Measurements from ENCODE around the gene SVEP1. TPM values are rescaled to one million over a fixed set of nuclear protein-coding genes. Genes with fewer than 3 reads are reported as not detected.
"Not testable (repeated sequence)": the region's sequence is repeated elsewhere in the genome, so short reads cannot be mapped to it uniquely, and the experiment has no call there.

Gene SVEP1
- total RNA-seq, 2 experiments from 2014 or later = not detected

- no peak overlapping the region for H3K4me3 Mint-ChIP-seq
- DNase-seq (no peak), ATAC-seq (no peak)
- no peak overlapping the region for H3K27ac Mint-ChIP-seq
- H3K27me3 Mint-ChIP-seq (ENCODE audit: low read depth) = no peaks in the 10 kb centered on the region
- no peaks in the 10 kb centered on the region for H3K9me3 Mint-ChIP-seq (ENCODE audit: insufficient read depth)
- no peaks in the 10 kb centered on the region for H3K36me3 Mint-ChIP-seq (ENCODE audit: low read depth)
- no peaks in the 10 kb centered on the region for H3K4me1 Mint-ChIP-seq (ENCODE audit: low read depth)
- POLR2A ChIA-PET = no interaction called here
- CTCF ChIA-PET = no interaction called here
These were observed 208.0 kb downstream of the SVEP1 start for GRCh38 chr9:110371411-110372007.

- H3K9me3 Mint-ChIP-seq (ENCODE audit: insufficient read depth) = no peaks in the 10 kb centered on the region
- ChIA-PET POLR2A (no interaction called here), CTCF (no interaction called here)
- H3K4me3 Mint-ChIP-seq = no peak overlapping the region
- no peaks in the 10 kb centered on the region for H3K27me3 Mint-ChIP-seq (ENCODE audit: low read depth)
- no peaks in the 10 kb centered on the region for H3K4me1 Mint-ChIP-seq (ENCODE audit: low read depth)
- no peaks in the 10 kb centered on the region for H3K36me3 Mint-ChIP-seq (ENCODE audit: low read depth)
- DNase-seq = no peak
- no peak for ATAC-seq
- H3K27ac Mint-ChIP-seq = no peak overlapping the region
These were observed 209.2 kb downstream of the SVEP1 start for GRCh38 chr9:110370315-110370714.

GRCh38 chr9:110364451-110364850, 215.1 kb downstream of the SVEP1 start:
- Mint-ChIP-seq H3K9me3 (ENCODE audit: insufficient read depth) (no peaks in the 10 kb centered on the region), H3K36me3 (ENCODE audit: low read depth) (no peaks in the 10 kb centered on the region), H3K4me1 (ENCODE audit: low read depth) (no peaks in the 10 kb centered on the region), H3K27me3 (ENCODE audit: low read depth) (peaks cover 2% of the 10 kb centered on the region), H3K27ac (no peak overlapping the region), H3K4me3 (no peak overlapping the region)
- no peak for DNase-seq
- ChIA-PET CTCF (no interaction called here), POLR2A (no interaction called here)
- no peak for ATAC-seq

GRCh38 chr9:110358992-110359391, 220.5 kb downstream of the SVEP1 start:
- H3K27me3 Mint-ChIP-seq (ENCODE audit: low read depth); ATAC-seq; CTCF ChIA-PET; DNase-seq; H3K9me3 Mint-ChIP-seq (ENCODE audit: insufficient read depth); POLR2A ChIA-PET; H3K36me3 Mint-ChIP-seq (ENCODE audit: low read depth); H3K27ac Mint-ChIP-seq; H3K4me3 Mint-ChIP-seq; H3K4me1 Mint-ChIP-seq (ENCODE audit: low read depth): not testable (repeated sequence)

- Mint-ChIP-seq H3K27ac (no peak overlapping the region), H3K4me3 (no peak overlapping the region), H3K27me3 (ENCODE audit: low read depth) (peaks cover 2% of the 10 kb centered on the region), H3K4me1 (ENCODE audit: low read depth) (no peaks in the 10 kb centered on the region), H3K9me3 (ENCODE audit: insufficient read depth) (no peaks in the 10 kb centered on the region), H3K36me3 (ENCODE audit: low read depth) (no peaks in the 10 kb centered on the region)
- ATAC-seq (no peak), DNase-seq (no peak)
- ChIA-PET CTCF (no interaction called here), POLR2A (no interaction called here)
These were observed 222.0 kb downstream of the SVEP1 start for GRCh38 chr9:110357505-110357904.

GRCh38 chr9:110356639-110357395, 222.7 kb downstream of the SVEP1 start:
- DNase-seq (no peak), ATAC-seq (no peak)
- peaks cover 2% of the 10 kb centered on the region for H3K27me3 Mint-ChIP-seq (ENCODE audit: low read depth)
- POLR2A ChIA-PET = no interaction called here
- H3K27ac Mint-ChIP-seq = no peak overlapping the region
- no peak overlapping the region for H3K4me3 Mint-ChIP-seq
- CTCF ChIA-PET = no interaction called here
- no peaks in the 10 kb centered on the region for H3K4me1 Mint-ChIP-seq (ENCODE audit: low read depth)
- H3K9me3 Mint-ChIP-seq (ENCODE audit: insufficient read depth) = no peaks in the 10 kb centered on the region
- H3K36me3 Mint-ChIP-seq (ENCODE audit: low read depth) = no peaks in the 10 kb centered on the region

GRCh38 chr9:110355911-110356310, 223.6 kb downstream of the SVEP1 start:
- CTCF ChIA-PET = no interaction called here
- H3K27me3 Mint-ChIP-seq (ENCODE audit: low read depth) = no peaks in the 10 kb centered on the region
- H3K36me3 Mint-ChIP-seq (ENCODE audit: low read depth) = no peaks in the 10 kb centered on the region
- DNase-seq = no peak
- no peaks in the 10 kb centered on the region for H3K4me1 Mint-ChIP-seq (ENCODE audit: low read depth)
- H3K9me3 Mint-ChIP-seq (ENCODE audit: insufficient read depth) = no peaks in the 10 kb centered on the region
- POLR2A ChIA-PET = no interaction called here
- H3K27ac Mint-ChIP-seq = no peak overlapping the region
- ATAC-seq = no peak
- no peak overlapping the region for H3K4me3 Mint-ChIP-seq

- DNase-seq = no peak
- CTCF ChIA-PET = interaction anchor here (1.0 kb wide), 1 partner anchor 14 kb away, joined by 4 read pairs; no protein-coding TSS in a partner anchor
These were observed 228.5 kb downstream of the SVEP1 start for GRCh38 chr9:110351009-110351467.

GRCh38 chr9:110346325-110346724, 233.2 kb downstream of the SVEP1 start:
- H3K4me3 Mint-ChIP-seq = no peak overlapping the region
- POLR2A ChIA-PET = interaction anchor here (0.6 kb wide), 1 partner anchor 35 kb away, joined by 4 read pairs; no protein-coding TSS in a partner anchor
- no peaks in the 10 kb centered on the region for H3K4me1 Mint-ChIP-seq (ENCODE audit: low read depth)
- H3K36me3 Mint-ChIP-seq (ENCODE audit: low read depth) = no peaks in the 10 kb centered on the region
- CTCF ChIA-PET = no interaction called here
- no peak for DNase-seq
- no peaks in the 10 kb centered on the region for H3K9me3 Mint-ChIP-seq (ENCODE audit: insufficient read depth)
- no peaks in the 10 kb centered on the region for H3K27me3 Mint-ChIP-seq (ENCODE audit: low read depth)
- H3K27ac Mint-ChIP-seq = no peak overlapping the region
- ATAC-seq = no peak

More at GRCh38 chr9:110351009-110351467, 228.5 kb downstream of the SVEP1 start:
- Mint-ChIP-seq H3K9me3 (ENCODE audit: insufficient read depth) (no peaks in the 10 kb centered on the region), H3K27me3 (ENCODE audit: low read depth) (no peaks in the 10 kb centered on the region), H3K36me3 (ENCODE audit: low read depth) (no peaks in the 10 kb centered on the region), H3K27ac (no peak overlapping the region), H3K4me1 (ENCODE audit: low read depth) (no peaks in the 10 kb centered on the region), H3K4me3 (no peak overlapping the region)
- ATAC-seq = no peak
- POLR2A ChIA-PET = no interaction called here

GRCh38 chr9:110344821-110345220, 234.7 kb downstream of the SVEP1 start:
- no peaks in the 10 kb centered on the region for H3K36me3 Mint-ChIP-seq (ENCODE audit: low read depth)
- no peak overlapping the region for H3K4me3 Mint-ChIP-seq
- ATAC-seq (no peak), DNase-seq (no peak)
- ChIA-PET POLR2A (no interaction called here), CTCF (no interaction called here)
- no peak overlapping the region for H3K27ac Mint-ChIP-seq
- peaks cover 3% of the 10 kb centered on the region for H3K9me3 Mint-ChIP-seq (ENCODE audit: insufficient read depth)
- H3K27me3 Mint-ChIP-seq (ENCODE audit: low read depth) = no peaks in the 10 kb centered on the region
- H3K4me1 Mint-ChIP-seq (ENCODE audit: low read depth) = no peaks in the 10 kb centered on the region

- ChIA-PET POLR2A (no interaction called here), CTCF (no interaction called here)
- no peaks in the 10 kb centered on the region for H3K27me3 Mint-ChIP-seq (ENCODE audit: low read depth)
- H3K4me3 Mint-ChIP-seq = no peak overlapping the region
- no peaks in the 10 kb centered on the region for H3K36me3 Mint-ChIP-seq (ENCODE audit: low read depth)
- H3K4me1 Mint-ChIP-seq (ENCODE audit: low read depth) = no peaks in the 10 kb centered on the region
- H3K27ac Mint-ChIP-seq = no peak overlapping the region
- peaks cover 3% of the 10 kb centered on the region for H3K9me3 Mint-ChIP-seq (ENCODE audit: insufficient read depth)
- DNase-seq = no peak
- ATAC-seq = no peak
These were observed 236.0 kb downstream of the SVEP1 start for GRCh38 chr9:110343551-110343950.

- ATAC-seq = no peak
- Mint-ChIP-seq H3K27ac (no peak overlapping the region), H3K4me1 (ENCODE audit: low read depth) (no peaks in the 10 kb centered on the region), H3K36me3 (ENCODE audit: low read depth) (no peaks in the 10 kb centered on the region), H3K27me3 (ENCODE audit: low read depth) (no peaks in the 10 kb centered on the region), H3K9me3 (ENCODE audit: insufficient read depth) (peaks cover 3% of the 10 kb centered on the region), H3K4me3 (no peak overlapping the region)
- ChIA-PET POLR2A (no interaction called here), CTCF (no interaction called here)
- no peak for DNase-seq
These were observed 239.2 kb downstream of the SVEP1 start for GRCh38 chr9:110340306-110340705.

Data from activated CD8-positive, alpha-beta T cell treated with anti-CD3 and anti-CD28 coated beads, Interleukin-2, amount 10 ng/mL, durations not matched to agents 7 days and 5 days (primary cell).